Karpas-422 (cell line): Measurements from ENCODE around the gene CCDC97. TPM values are rescaled to one million over a fixed set of nuclear protein-coding genes. Genes with fewer than 3 reads are reported as not detected.

Experiments
- DNase-seq: peaks from one replicate; pipeline ENCODE4 v3.0.0-alpha.2; 2015
- H2AFZ ChIP-seq: fragments of 200-600 bp; sonication (generic); 2 replicates; pipeline ENCODE4 v1.6.1; 2014; ENCODE audit warnings: antibody characterized with exemption, low read length, mixed read lengths
- H3K27ac ChIP-seq: fragments of 200-600 bp; sonication (generic); 2 replicates; pipeline ENCODE4 v1.5.1; 2014; ENCODE audit warnings: mild to moderate bottlenecking, low read length, moderate library complexity
- H3K27me3 ChIP-seq: fragments of 200-600 bp; sonication (generic); 2 replicates; pipeline ENCODE4 v1.6.1; 2014; ENCODE audit warnings: low read length, mixed read lengths
- H3K36me3 ChIP-seq: fragments of 200-600 bp; sonication (generic); 2 replicates; pipeline ENCODE4 v1.6.1; 2014; ENCODE audit warnings: low read length, mixed read lengths; ENCODE audit not compliant: insufficient read depth
- H3K4me1 ChIP-seq: fragments of 200-600 bp; sonication (generic); 2 replicates; pipeline ENCODE4 v1.6.1; 2014; ENCODE audit warnings: mild to moderate bottlenecking, low read length, mixed read lengths
- H3K4me2 ChIP-seq: fragments of 200-600 bp; sonication (generic); 2 replicates; pipeline ENCODE4 v1.6.1; 2014; ENCODE audit warnings: low read length, low read depth, mild to moderate bottlenecking; ENCODE audit not compliant: poor library complexity, severe bottlenecking
- H3K4me3 ChIP-seq: fragments of 200-600 bp; sonication (generic); 2 replicates; pipeline ENCODE4 v1.5.1; 2014; ENCODE audit warnings: mild to moderate bottlenecking, antibody characterized with exemption, low read length, mixed read lengths
- H3K79me2 ChIP-seq: fragments of 200-600 bp; sonication (generic); 2 replicates; pipeline ENCODE4 v1.6.1; 2014; ENCODE audit warnings: mild to moderate bottlenecking, low read length, mixed read lengths
- H3K9ac ChIP-seq: fragments of 200-600 bp; sonication (generic); 2 replicates; pipeline ENCODE4 v1.6.0; 2014; ENCODE audit warnings: low read length
- H3K9me2 ChIP-seq: fragments of 200-600 bp; sonication (generic), shearing (Covaris generic); replicated peaks from 2 replicates; pipeline ENCODE4 v1.6.0; 2014; ENCODE audit warnings: mild to moderate bottlenecking, low read length, moderate library complexity; ENCODE audit not compliant: insufficient read depth
- H3K9me3 ChIP-seq: fragments of 300-700, 200-600 bp; sonication (generic); 2 replicates; pipeline ENCODE4 v1.6.1; 2014; ENCODE audit warnings: low read length, mixed read lengths
- H4K20me1 ChIP-seq: fragments of 200-600 bp; sonication (generic); 2 replicates; pipeline ENCODE4 v1.6.1; 2014; ENCODE audit warnings: mild to moderate bottlenecking, antibody characterized with exemption, low read length, low read depth; ENCODE audit not compliant: insufficient read depth
- total RNA-seq: library from RNA; depleted of rRNA; stranded (reverse); fragments of >200 nt; shearing (Covaris generic); gene quantifications from 2 replicates; pipeline ENCODE4 v1.2.3, GENCODE V29; 2014; ENCODE audit warnings: low replicate concordance

The CCDC97 gene
- total RNA-seq, 1 experiment from 2014 or later: 15.5 TPM

GRCh38 chr19:41330481-41330880 lies 20.5 kb downstream of the CCDC97 start:
- H3K79me2 ChIP-seq: peaks cover 25% of the 10 kb centered on the region
- DNase-seq: no peak

GRCh38 chr19:41330946-41331678 lies 21.1 kb downstream of the CCDC97 start:
- H3K4me3 ChIP-seq: no peak overlapping the region
- H3K4me1 ChIP-seq: peaks cover 34% of the 10 kb centered on the region
- H3K9ac ChIP-seq: no peak overlapping the region
- peaks cover 19% of the 10 kb centered on the region for H3K79me2 ChIP-seq
- no peaks in the 10 kb centered on the region for H4K20me1 ChIP-seq
- H3K9me3 ChIP-seq: no peaks in the 10 kb centered on the region
- H3K9me2 ChIP-seq: no peaks in the 10 kb centered on the region
- no peak for DNase-seq
- no peak overlapping the region for H2AFZ ChIP-seq
- no peaks in the 10 kb centered on the region for H3K27me3 ChIP-seq
- H3K4me2 ChIP-seq: no peak overlapping the region
- H3K36me3 ChIP-seq: peaks cover 17% of the 10 kb centered on the region; the same call in 1 of the 2 replicates
- H3K27ac ChIP-seq: no peak overlapping the region

More at GRCh38 chr19:41330481-41330880, 20.5 kb downstream of the CCDC97 start:
- H3K27ac ChIP-seq: no peak overlapping the region
- no peak overlapping the region for H3K9ac ChIP-seq
- H3K27me3 ChIP-seq: no peaks in the 10 kb centered on the region
- no peaks in the 10 kb centered on the region for H3K9me3 ChIP-seq
- no peak overlapping the region for H3K4me2 ChIP-seq
- H3K36me3 ChIP-seq: peaks cover 17% of the 10 kb centered on the region; the same call in 1 of the 2 replicates
- H3K4me3 ChIP-seq: no peak overlapping the region
- H3K4me1 ChIP-seq: peaks cover 34% of the 10 kb centered on the region
- H2AFZ ChIP-seq: no peak overlapping the region
- H3K9me2 ChIP-seq: no peaks in the 10 kb centered on the region
- H4K20me1 ChIP-seq: no peaks in the 10 kb centered on the region

DNA sequence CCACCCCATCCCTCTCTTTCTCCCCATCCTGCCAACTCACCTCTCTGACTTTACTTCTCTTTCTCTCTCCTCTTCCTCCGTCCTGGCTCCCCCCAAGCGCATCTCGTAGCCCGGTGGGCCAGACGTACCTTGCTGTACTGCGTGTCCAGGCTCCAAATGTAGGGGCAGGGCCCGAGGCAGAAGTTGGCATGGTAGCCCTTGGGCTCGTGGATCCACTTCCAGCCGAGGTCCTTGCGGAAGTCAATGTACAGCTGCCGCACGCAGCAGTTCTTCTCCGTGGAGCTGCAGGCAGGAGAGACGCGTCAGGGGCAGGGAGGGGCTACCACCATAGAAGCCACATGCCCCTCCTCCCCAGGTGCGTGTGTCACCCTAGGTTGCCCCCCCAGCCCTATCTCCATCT lies 22.0 kb downstream of the CCDC97 start:
- Histone ChIP-seq H3K9me3 (no peaks in the 10 kb centered on the region), H3K36me3 (peaks cover 20% of the 10 kb centered on the region; the same call in 1 of the 2 replicates), H3K9me2 (no peaks in the 10 kb centered on the region), H3K79me2 (peaks cover 10% of the 10 kb centered on the region), H3K4me2 (no peak overlapping the region), H2AFZ (no peak overlapping the region), H3K27me3 (no peaks in the 10 kb centered on the region), H3K27ac (no peak overlapping the region), H3K9ac (no peak overlapping the region), H4K20me1 (no peaks in the 10 kb centered on the region), H3K4me1 (peaks cover 31% of the 10 kb centered on the region), H3K4me3 (no peak overlapping the region)
- DNase-seq: no peak

GRCh38 chr19:41332468-41332867 lies 22.5 kb downstream of the CCDC97 start:
- Histone ChIP-seq H3K4me2 (no peak overlapping the region), H3K9ac (no peak overlapping the region), H3K9me2 (no peaks in the 10 kb centered on the region), H3K36me3 (peaks cover 20% of the 10 kb centered on the region; the same call in 1 of the 2 replicates), H4K20me1 (no peaks in the 10 kb centered on the region), H3K4me3 (no peak overlapping the region), H3K79me2 (peaks cover 8% of the 10 kb centered on the region), H3K27ac (no peak overlapping the region), H3K4me1 (peaks cover 26% of the 10 kb centered on the region), H3K27me3 (no peaks in the 10 kb centered on the region), H2AFZ (no peak overlapping the region), H3K9me3 (no peaks in the 10 kb centered on the region)
- DNase-seq: no peak

- Histone ChIP-seq H4K20me1 (no peaks in the 10 kb centered on the region), H3K36me3 (peaks cover 28% of the 10 kb centered on the region; the same call in 1 of the 2 replicates), H3K4me3 (no peak overlapping the region), H3K27ac (no peak overlapping the region), H3K4me1 (peaks cover 8% of the 10 kb centered on the region), H3K9ac (no peak overlapping the region), H3K9me2 (no peaks in the 10 kb centered on the region), H3K27me3 (no peaks in the 10 kb centered on the region), H2AFZ (no peak overlapping the region), H3K4me2 (no peak overlapping the region), H3K79me2 (peaks cover 18% of the 10 kb centered on the region), H3K9me3 (no peaks in the 10 kb centered on the region)
- DNase-seq: no peak
These were observed 24.8 kb downstream of the CCDC97 start for GRCh38 chr19:41334793-41335192.

- H3K27me3 ChIP-seq: no peaks in the 10 kb centered on the region
- H3K9me3 ChIP-seq: no peaks in the 10 kb centered on the region
- peaks cover 2% of the 10 kb centered on the region for H3K4me1 ChIP-seq
- H2AFZ ChIP-seq: no peak overlapping the region
- DNase-seq: no peak
- no peaks in the 10 kb centered on the region for H3K9me2 ChIP-seq
- 0 out of 2 replicates have a peak, but pooled peaks cover 2% of the 10 kb centered on the region for H4K20me1 ChIP-seq
- no peak overlapping the region for H3K27ac ChIP-seq
- peaks cover 32% of the 10 kb centered on the region; the same call in 1 of the 2 replicates for H3K36me3 ChIP-seq
- H3K79me2 ChIP-seq: peaks cover 24% of the 10 kb centered on the region
- H3K9ac ChIP-seq: no peak overlapping the region
- no peak overlapping the region for H3K4me2 ChIP-seq
- no peak overlapping the region for H3K4me3 ChIP-seq
These were observed 25.5 kb downstream of the CCDC97 start for GRCh38 chr19:41335467-41335866.

- Histone ChIP-seq H3K4me3 (no peak overlapping the region), H3K9me3 (no peaks in the 10 kb centered on the region), H3K4me2 (no peak overlapping the region), H3K36me3 (peaks cover 35% of the 10 kb centered on the region), H3K79me2 (peaks cover 32% of the 10 kb centered on the region), H4K20me1 (0 out of 2 replicates have a peak, but pooled peaks cover 5% of the 10 kb centered on the region), H3K9ac (no peak overlapping the region), H3K4me1 (no peaks in the 10 kb centered on the region), H3K9me2 (no peaks in the 10 kb centered on the region), H2AFZ (no peak overlapping the region), H3K27ac (no peak overlapping the region), H3K27me3 (no peaks in the 10 kb centered on the region)
- DNase-seq: no peak
These were observed 30.0 kb downstream of the CCDC97 start for GRCh38 chr19:41339936-41340335.

DNA sequence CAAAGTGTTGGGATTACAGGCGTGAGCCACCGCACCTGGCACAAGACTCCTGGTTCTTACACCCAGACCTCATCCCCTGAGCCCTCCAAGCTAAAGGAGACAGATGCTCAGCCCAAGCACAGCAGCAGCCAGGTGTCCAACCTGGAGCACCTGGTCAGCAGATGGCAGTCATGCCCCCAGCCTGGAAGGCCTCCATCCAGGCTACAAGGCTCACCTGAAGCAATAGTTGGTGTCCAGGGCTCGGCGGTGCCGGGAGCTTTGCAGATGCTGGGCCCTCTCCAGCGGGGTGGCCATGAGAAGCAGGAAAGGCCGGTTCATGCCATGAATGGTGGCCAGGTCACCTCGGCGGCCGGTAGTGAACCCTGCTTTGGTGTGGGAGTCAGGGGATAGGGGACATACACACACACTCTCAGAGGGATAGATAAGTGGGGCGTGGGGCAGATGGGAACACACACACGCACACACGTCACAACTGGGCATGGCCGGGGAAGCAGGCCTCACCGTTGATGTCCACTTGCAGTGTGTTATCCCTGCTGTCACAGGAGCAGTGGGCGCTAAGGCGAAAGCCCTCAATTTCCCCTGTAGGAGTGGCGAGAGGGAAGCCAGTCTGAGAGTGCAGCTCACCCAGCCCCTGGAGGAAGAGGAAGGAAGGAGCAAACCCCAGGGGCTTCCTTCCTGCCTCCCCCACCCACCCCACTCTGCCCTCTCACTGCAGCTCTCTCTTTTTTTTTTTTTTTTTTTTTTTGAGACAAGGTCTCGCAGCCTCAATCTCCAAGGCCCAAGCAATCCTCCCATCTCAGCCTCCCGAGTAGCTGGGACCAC lies 31.9 kb downstream of the CCDC97 start:
- H2AFZ ChIP-seq: no peak overlapping the region
- H4K20me1 ChIP-seq: 0 out of 2 replicates have a peak, but pooled peaks cover 5% of the 10 kb centered on the region
- no peak overlapping the region for H3K4me2 ChIP-seq
- H3K36me3 ChIP-seq: peaks cover 35% of the 10 kb centered on the region
- no peak overlapping the region for H3K4me3 ChIP-seq
- H3K9me3 ChIP-seq: no peaks in the 10 kb centered on the region
- no peaks in the 10 kb centered on the region for H3K27me3 ChIP-seq
- H3K9me2 ChIP-seq: no peaks in the 10 kb centered on the region
- H3K4me1 ChIP-seq: no peaks in the 10 kb centered on the region
- peaks cover 38% of the 10 kb centered on the region for H3K79me2 ChIP-seq
- no peak for DNase-seq
- no peak overlapping the region for H3K9ac ChIP-seq
- no peak overlapping the region for H3K27ac ChIP-seq
